HG03565 (cell line): ENCODE results near the gene TGFBR3L.
"Not testable (repeated sequence)": the region's sequence is repeated elsewhere in the genome, so short reads cannot be mapped to it uniquely, and the experiment has no call there.

Source experiments
- ATAC-seq: cut with Tn5 transposase; IDR thresholded peaks from one replicate; pipeline ENCODE4 v1.9.1; 2021; ENCODE audit warnings: mild to moderate bottlenecking, moderate library complexity; ENCODE audit not compliant: unreplicated experiment

The TGFBR3L gene

DNA sequence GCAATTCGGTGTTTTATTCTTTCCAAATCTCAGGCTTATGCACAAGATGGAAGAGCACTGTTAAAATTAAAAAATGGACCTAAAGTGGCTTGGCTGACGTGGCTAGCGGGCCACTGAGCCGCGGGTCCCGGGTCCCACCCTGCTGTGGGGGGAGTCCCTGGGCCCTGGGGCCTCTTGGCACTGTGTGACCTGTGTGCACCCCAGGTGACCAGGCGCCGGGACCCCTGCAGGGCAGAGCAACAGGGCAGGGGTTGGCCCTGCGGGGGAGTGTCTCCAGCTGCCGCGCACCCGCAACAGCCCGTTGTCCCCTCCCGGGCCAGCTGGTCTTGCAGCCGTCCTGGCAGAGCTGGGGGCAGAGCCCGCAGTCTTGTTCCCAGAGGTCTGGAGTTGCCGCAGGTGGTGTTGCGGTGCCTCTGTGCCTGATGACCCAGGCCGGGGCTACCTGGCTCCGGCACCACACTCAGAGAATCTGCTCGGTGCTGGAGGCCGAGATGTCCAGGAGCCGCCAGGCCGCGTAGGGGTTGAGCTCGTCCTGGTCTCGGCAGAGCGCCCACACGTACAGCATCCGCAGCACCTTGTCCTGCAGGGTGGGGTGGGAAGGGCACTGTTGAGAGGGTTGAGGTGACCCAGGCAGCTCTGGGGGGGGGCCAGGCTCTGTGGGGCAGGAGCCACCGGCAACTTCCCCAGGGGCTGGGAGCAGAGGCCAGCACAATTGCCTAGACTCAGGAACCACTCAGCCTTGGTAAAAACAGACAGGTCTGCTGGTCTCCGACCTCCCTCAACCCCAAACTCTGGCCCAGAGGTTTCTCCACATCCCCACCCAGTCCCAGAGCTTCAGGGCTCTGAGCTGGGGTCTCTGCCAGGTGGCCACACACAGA, 12.3 kb downstream of the TGFBR3L start:
- ATAC-seq: no peak

DNA sequence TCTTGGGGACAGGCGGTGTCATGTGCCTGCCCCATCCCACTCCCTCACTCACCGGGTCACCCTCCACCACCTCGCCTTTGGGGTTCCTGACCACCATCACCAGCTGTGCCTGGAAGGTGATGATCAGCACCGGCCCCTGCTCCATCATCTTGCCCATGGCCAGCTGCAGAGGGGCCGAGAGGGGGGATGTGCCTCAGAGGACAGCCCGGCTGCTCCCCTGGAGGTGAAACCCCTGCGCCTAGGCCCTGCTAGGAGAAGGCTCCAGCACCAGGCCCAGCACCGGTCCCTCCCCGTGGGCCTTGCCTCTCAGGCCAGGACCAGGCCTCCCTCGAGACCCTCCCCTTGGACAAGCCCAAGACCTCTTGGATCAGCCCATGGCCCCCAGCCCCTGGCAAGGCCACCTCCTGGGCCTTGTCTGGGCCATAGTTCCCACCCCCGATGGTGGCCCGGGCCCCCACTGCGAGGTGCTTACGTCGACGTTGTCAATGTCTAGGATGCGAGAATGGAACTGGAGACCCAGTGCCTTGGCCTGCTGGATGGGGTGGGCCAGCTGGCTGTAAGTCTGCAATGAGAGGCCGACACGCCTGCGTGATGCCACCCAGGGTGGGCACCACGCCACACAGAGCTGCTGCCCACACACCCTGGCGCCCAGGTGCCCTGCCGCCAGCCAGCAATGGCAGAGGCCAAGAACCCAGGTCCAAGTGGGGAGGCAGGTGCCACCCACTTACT, 13.1 kb downstream of the TGFBR3L start:
- no peak for ATAC-seq

DNA sequence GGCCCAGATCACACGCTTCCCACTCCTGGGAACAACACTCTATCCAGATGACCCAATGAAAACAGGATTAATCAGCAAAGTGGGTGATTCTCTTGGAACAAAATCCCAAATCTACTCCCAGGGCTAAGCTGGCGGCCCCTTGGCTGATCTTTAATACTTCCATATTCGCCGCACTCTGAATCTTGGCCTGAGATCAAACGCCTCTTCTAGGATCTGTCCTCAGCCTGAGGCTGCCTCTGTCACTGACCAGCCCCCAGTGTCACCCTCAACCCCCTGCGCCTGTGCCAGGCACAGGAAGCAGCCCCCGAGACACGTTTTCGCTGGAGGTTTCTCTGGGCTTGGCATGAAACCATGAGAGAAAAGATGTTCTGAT, 13.7 kb downstream of the TGFBR3L start:
- no peak for ATAC-seq

DNA sequence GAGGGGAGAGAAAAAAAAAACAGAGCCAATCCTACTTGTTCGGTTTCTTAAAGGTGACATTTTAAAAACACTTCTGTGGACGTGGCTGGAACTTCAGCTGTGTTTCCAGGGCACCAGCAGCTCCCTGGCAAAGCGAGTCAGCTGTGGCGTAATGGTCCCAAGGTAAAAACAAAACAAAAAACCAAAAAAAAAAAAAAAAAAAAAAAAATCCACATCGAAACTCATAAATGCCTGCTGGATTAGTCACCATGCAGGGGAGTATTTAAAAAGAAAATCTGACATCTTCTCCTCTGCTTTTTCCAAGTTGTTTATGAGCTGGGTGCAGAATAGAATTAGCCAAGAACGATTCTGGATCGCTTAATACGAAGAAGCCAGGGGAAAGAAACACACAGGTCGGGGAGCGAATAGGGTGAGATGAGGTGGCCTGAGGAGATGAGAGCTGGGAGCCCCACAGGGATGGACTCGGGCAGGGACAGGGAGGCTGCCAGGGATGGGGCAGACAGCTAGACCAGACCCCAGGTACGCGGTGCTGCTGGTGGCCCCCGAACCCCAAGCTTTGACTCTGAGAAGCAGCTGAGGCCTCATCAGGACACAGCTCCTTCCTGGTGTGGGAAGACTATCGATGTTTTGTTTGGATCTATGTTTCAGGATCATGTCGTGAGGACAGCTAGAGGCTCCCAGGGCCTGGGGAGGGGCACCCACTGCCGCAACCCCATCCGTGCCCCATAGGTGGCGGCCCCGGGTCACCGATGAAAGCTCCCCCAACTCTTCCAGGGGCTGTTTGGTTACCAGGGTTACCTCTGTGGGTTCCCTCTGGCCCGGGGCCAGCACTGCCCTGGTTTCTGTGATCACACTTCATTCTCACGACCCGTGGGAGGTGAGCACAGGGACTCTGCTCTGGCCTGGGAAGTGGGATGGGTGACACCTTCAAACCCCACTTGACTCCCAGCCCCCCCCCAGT, 14.4 kb downstream of the TGFBR3L start:
- ATAC-seq: no peak

DNA sequence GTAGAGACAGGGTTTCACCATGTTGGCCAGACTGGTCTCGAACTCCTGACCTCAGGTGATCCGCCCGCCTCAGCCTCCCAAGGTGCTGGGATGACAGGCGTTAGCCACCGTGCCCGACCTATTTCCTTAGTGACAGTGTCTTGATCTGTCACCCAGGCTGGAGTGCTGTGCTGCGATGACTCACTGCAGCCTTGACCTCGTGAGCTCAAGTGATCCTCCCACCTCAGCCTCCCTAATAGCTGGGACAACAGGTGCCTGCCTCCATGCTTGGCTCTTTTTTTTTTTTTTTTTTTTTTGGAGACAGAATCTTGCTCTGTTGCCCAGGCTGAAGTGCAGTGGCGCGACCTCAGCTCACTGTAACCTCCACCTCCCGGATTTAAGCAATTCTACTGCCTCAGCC, 15.4 kb downstream of the TGFBR3L start:
- ATAC-seq: not testable (repeated sequence)

DNA sequence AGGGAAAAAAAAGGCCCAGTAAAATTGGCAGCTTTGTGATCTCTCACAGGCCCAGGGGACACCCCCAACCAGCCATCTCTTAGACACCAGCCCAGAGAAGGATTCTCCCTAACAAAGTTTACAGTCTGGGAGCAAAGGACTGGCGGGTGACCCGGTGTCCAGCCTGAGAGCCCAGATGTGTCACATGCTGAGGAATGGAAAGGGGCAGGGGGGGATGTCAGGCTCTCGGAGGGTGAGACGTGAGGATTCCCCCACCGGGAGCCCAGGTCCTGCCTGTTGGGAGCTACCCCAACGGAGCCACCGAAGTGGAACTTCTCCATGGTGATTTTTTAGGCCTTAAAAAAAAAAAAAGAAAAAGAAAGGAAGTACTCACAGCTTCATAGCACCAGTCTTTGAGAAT, 16.1 kb downstream of the TGFBR3L start:
- ATAC-seq: no peak

DNA sequence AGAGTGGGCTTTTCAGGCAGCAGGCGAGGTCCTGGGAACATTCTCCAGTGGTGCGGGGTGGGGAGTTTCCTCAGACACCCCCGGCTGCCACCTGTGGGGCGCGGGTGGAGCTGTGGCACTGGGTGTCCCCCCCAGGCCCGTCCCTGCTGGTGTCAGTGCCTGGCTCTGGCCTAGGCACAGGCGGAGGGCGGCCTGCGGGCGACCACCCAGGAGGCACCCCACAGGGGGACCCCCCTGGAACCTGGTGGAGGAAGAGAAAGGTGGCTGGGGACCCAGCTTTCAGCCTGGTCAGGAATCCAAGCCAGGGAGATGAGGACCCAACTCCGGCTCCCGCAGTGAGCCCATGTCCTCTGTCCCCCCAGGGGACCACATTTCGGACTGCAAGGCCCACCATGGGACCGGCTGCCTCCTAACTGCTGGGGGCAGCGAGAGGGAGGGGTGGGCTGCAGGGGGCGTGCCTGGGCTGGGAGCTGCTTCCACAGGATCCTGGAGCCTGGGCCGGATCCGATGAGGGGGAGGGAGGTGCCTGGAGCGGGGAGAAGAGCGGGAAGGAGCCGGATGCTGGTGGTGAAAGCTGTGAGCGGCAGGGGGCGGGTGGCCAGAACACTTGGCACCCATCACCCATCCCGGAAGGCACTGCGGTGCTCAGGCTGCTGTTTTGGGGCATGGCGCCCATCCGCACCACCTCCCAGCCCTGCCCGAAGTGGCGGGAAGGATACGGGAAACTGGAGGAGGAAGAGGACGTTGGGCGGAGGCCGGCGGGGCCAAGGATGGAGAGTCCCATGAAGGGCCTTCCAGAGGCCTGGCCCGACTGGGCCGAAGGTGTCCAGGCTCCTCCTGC, 16.8 kb downstream of the TGFBR3L start:
- ATAC-seq: no peak

DNA sequence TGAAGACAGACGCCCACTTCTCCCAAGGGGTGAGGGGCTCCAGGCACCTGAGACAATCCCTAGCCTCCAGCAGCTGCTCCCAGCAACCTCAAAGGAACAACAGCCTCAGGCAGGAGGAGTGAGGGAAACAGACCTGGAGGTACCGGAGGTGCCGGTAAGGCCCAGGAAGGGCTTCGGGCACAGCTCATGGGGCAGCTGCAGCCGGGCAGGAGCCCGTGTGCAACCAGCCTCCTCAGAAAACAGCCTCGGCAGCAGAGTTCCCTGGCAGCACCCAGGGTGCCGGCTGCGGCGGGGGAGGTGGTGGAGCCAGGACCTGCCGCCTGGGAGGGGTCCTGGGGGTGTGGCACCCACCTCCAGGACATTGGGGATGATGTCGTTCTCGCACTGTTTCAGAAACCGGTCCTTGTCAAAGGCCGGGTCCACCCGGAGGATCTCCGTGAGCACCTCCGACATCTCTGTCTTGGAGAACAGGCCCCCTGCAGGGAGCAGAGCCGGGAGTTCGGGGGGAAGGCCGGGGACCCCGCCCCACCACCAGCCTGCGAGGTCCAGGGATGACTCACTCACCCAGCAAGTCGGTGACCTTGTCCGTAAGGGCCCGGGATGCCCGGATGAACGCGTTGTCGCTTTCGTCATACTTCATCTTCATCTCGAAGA, 17.8 kb downstream of the TGFBR3L start:
- ATAC-seq: no peak

DNA sequence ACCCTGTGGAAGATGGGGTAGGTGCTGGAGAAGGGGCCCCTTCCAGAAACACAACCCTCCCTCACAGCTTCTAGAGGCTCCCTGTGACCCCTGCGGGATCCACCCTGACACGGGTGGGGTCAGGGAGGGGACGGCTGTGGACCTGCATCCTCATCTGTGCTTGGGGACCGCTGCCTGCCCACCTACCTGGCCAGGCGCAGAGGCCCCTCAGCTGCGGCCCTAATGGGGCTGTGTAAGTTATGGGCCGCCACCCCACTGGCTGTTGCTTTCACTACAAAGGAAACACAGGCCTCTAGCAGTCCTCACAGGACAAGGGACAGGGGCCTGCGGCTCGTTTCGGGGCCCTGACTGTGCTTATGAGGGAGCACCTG, 18.3 kb downstream of the TGFBR3L start:
- ATAC-seq: no peak

DNA sequence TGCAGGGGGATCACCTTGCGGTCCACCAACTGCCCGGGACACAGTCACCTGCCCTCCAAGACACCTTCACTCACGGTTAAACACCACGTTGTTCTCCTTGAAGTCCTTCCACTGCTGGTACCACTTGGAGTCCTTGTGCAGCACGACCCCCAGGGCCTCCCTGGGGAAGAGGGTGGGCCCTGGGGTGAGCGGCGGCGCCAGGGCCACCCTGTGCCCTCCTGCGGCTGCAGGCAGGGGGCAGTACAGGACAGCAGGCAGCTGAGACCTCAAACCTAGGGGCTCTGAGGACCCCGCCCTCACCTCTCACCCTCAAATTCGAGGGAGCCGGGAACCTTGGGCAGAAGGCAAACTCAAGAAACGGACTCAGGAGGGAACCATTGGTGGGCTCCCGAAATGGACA, 18.8 kb downstream of the TGFBR3L start:
- no peak for ATAC-seq

DNA sequence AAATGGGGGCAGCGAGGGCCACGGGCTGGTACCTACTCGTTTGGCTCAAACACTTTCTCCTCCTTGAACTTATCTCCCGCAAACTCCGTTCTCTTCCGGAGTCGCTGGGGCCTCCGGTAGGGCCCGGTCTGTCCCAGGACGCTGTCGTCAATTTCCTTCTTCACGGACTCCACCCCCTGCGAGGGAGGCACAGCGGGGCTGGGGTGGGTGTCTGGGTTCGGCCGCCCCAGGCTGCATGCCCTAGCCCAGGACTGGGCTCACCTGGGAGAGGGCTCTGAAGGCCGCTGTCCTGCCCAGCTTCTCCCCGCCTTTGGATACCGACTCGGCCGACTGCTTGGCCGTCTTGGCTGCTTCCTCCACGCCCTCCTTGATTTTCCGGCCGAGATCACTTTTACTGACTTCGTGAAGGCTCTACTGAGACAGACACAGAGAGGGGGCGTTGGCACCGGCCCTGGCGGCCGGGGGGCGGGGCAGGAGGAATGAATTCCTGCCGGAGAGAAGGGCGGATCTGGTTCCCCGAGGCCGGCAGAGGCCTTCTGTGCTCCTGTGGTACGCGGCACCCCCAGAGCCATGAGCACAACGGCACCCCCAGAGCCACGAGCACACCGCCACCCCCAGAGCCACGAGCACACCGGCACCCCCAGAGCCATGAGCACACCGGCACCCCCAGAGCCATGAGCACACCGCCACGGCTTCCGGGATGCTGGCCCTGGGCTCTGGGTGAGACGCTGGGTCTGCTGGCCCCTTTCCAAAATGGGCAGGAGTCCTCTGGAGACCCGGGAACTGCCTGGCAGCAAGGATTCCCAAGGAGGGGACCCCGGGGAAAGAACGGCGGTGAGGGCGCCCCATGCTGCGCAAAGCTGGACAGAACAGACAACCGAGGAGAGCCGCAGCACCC, 19.4 kb downstream of the TGFBR3L start:
- ATAC-seq: no peak

DNA sequence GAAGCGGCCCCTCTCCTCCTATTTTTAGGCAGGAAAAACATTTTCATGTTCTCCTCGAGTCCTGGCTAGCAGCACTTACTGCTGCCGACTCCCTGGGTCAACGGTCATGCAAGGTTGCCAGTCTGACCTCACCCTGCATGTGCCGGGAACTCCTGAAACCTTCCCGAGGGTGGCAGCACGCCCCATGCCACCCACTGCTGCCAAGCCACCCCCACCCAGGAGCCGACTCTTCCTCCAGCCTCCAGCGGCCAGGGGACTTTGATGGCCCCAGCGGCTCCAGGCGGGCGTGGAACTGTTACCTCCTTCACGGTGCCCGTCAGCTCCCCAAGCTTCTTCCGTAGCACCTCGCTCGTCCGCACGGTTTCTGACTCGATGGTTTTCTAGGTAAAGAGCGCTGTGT, 20.1 kb downstream of the TGFBR3L start:
- ATAC-seq: no peak

DNA sequence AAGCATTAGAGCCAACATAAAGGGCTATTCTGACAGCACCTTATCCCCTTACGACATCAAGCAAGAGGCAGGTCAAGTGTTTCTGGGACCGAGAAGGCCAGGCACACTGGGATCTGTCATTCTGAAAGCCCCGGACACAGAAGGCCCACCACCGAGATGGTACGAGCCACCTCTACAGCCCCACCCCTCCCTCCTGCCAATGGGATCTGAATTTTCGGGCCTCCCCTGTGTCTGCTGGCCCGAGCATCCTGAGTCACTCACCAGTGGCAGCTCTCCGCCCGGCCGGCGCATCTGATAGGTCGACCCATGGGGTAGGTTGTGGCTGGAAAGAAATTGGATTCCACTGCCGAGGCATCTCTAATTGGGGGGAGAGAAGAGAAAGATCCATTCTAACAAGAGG, 26.2 kb downstream of the TGFBR3L start:
- no peak for ATAC-seq

DNA sequence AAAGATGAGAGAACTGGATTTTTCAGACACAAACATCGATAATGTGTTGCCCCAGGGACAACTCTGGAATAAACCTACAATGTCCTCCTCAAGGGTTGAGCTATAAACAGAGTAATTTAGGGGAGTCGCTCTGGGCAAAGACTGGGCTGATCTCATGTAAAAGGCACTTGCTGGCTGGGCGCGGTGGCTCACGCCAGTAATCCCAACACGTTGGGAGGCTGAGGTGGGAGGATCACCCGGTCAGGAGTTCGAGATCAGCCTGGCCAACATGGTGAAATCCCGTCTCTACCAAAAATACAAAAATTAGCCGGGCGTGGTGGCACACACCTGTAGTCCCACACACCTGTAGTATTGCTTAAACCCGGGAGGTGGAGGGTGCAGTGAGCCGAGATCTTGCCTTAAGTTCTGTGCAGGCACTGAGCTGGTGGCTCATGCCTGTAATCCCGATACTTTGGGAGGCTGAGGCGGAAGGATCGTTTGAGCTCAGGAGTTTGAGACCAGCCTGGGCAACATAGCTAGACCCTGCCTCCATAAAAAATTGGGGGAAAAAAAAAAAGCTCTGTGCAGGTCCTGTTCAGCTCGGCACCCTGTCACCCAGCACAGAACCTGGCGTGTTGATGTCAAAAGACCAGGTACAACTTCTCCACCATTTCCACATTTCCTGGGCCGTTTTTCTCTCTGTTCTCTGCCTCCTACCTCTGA, 27.4 kb downstream of the TGFBR3L start:
- no peak for ATAC-seq

DNA sequence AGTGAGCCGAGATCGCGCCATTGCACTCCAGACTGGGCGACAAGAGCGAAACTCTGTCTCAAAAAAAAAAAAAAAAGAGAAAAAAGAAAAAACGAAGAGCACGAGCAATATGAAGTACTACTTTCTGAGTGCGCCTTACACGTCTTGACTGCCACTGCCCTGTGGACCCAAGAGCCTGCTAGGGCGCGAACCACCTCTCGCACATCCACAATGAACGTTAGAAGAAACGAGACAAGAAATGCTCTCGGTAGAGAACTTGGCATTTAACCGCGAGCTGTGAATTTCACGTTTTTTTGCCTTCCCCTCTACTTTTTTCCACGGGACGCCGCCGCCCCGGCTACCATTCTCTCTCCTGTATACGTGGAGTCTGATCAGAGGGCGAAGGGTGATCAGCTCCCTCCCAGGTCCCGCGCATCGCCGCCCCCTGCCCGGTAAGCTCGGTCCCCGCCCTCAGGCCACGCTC, 28.4 kb downstream of the TGFBR3L start:
- no peak for ATAC-seq

DNA sequence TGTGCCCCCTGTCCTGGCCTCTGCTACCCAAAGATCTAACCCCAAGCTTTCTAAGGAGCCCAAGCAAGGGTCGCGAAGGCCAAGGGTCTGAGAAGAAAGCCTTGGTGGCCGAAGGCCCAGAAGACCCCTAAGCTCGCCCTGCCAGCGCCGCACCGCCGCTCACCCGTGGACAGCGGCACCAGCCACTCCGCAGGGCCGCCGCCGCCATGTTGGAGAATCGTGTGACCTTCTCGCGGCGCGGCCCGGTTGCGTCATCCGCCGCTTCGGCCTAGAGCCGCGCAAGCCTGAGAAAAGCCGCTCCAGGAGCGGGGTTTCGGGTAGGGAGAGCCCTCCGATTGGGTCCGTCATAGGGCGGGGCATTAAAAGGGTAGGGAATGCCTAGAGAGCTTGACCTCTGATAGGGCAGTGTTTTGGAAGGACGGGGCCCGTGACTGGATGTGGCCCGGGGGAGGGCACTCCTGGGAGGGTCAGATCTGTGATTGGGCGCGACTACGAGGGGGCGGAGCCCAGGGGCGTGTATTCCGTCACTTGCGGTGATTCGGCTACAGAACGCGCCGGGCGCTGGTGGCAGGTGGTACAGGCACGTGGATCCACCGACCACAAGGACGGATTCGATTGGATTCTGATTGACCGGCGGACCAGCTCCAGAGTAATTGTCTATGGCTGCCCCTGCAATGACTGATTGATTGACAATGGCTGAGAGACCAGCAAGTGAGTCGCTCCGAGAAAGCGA, 29.0 kb downstream of the TGFBR3L start, which contains the start of gene TIMM44:
Gene TIMM44 (minus strand): TSS at position 223 of the 733 bp plus-strand sequence. CDS start 15 bp downstream, at position 208.
- ATAC-seq: peak; percentile 80

DNA sequence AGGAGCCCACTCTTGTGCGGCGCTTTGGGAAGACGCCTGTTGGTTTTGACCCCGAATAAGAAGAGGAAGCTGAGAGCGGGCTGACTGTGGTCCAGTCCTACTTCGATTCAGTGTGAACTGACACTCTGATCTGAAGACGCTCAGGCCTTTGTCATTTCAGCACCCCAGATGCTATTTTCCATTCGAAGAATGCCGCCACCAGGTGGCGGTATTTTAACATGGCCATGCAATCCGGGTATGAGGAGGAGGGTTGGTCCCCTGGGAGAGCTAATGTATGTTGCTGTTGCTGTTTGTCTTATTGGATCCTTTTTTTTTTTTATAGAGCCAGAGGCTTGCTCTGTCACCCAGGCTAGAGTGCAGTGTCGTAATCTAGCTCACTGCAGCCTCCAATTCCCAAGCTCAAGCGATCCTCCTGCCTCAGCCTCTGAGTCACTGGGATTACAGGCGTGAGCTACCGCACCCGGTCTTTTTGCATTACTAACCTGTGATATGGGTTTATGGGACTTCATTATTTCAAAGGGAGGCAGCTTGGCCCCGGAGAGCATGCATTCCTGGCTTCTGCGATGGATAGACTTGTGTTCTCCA, 29.6 kb downstream of the TGFBR3L start:
- ATAC-seq: peak; percentile 30
